ENCODE measurements around the gene MPDZ. TPM values are rescaled to one million over a fixed set of nuclear protein-coding genes. Genes with fewer than 3 reads are reported as not detected.

MPDZ gene
- total RNA-seq, 1 experiment from 2014 or later = 46.7 TPM

- H4K8ac ChIP-seq (replicated peaks; ENCODE audit: insufficient read length, low read depth, low read length) = no peak overlapping the region
- H2AFZ ChIP-seq (ENCODE audit: low read length) = no peak overlapping the region
- DNase-seq = no peak
- WGBS (ENCODE audit: extremely low coverage, insufficient read length, low lambda C conversion rate) = no CpG with 5 or more reads among the region's 1 CpG
- no peak for TF ChIP-seq CTCF (conservative IDR thresholded peaks at IDR 0.05)
- Mint-ChIP-seq H3K36me3 (ENCODE audit: insufficient read depth in 1 of 3, low read depth in 3 of 3) (no peaks in the 10 kb centered on the region), H3K27me3 (ENCODE audit: low read depth) (no peaks in the 10 kb centered on the region), H3K4me3 (no peak overlapping the region), H3K4me1 (no peaks in the 10 kb centered on the region), H3K9me3 (peaks cover 0 to under 1% of the 10 kb centered on the region in 2 experiments; a peak in 1 of 5 replicates), H3K27ac (no peak overlapping the region)
- H3K79me2 ChIP-seq (ENCODE audit: insufficient read depth, low read length) = no peaks in the 10 kb centered on the region
- H4K91ac ChIP-seq (ENCODE audit: insufficient read length, low read depth, low read length) = no peak overlapping the region
- no peak overlapping the region for H2BK20ac ChIP-seq (ENCODE audit: low read depth, low read length, poor library complexity, severe bottlenecking)
- H3T11ph ChIP-seq (ENCODE audit: low read length) = no peak overlapping the region
- H4K5ac ChIP-seq (ENCODE audit: insufficient read length, low read depth, low read length) = no peak overlapping the region
- H2BK15ac ChIP-seq (ENCODE audit: low read depth, low read length) = no peak overlapping the region
- no peak overlapping the region for H3K56ac ChIP-seq (ENCODE audit: insufficient read length, low read depth, low read length)
- H2BK120ac ChIP-seq (ENCODE audit: low read depth, low read length, poor library complexity, severe bottlenecking) = no peak overlapping the region
- H3K27me3 ChIP-seq (ENCODE audit: insufficient read depth, low read length) = no peaks in the 10 kb centered on the region
- H2AK5ac ChIP-seq (ENCODE audit: insufficient read length, low read length) = no peak overlapping the region
- no peak overlapping the region for H2BK5ac ChIP-seq (ENCODE audit: insufficient read length, low read length)
- H3K9me3 ChIP-seq (ENCODE audit: control insufficient read depth, low read depth, low read length) = no peaks in the 10 kb centered on the region
- H3K9ac ChIP-seq (ENCODE audit: extremely low read depth, insufficient read length, low read length) = no peak overlapping the region
- no peak overlapping the region for H2BK12ac ChIP-seq (ENCODE audit: insufficient read length, low read depth, low read length)
- H3K14ac ChIP-seq (ENCODE audit: insufficient read depth, low read length) = no peak overlapping the region
- no peaks in the 10 kb centered on the region for H3K4me1 ChIP-seq (ENCODE audit: insufficient read depth, low read length)
- no peak overlapping the region for H3K23ac ChIP-seq (ENCODE audit: insufficient read length, low read depth, low read length)
- H3K4me2 ChIP-seq (ENCODE audit: insufficient read depth, insufficient read length, low read length) = no peak overlapping the region
- H3K23me2 ChIP-seq (ENCODE audit: insufficient read length, low read depth, low read length, poor library complexity, severe bottlenecking) = no peaks in the 10 kb centered on the region
- no peaks in the 10 kb centered on the region for H3K79me1 ChIP-seq (ENCODE audit: insufficient read depth, low read depth, low read length, poor library complexity, severe bottlenecking)
- H4K20me1 ChIP-seq (ENCODE audit: control insufficient read depth, insufficient read depth, insufficient read length) = no peaks in the 10 kb centered on the region
- no peak overlapping the region for H3K27ac ChIP-seq (ENCODE audit: insufficient read length, low read depth, low read length)
- H3K4ac ChIP-seq (ENCODE audit: low read depth, low read length) = no peak overlapping the region
- no peak overlapping the region for H3K18ac ChIP-seq (ENCODE audit: insufficient read length, low read depth, low read length)
Observed at GRCh38 chr9:13324988-13325387, 45.5 kb upstream of the MPDZ start.
